DND-41 (cell line): ENCODE data around the gene STRADA.

Source experiments
- ATAC-seq: fragments of 200-7000 bp; cut with Tn5 transposase; 3 replicates; pipeline ENCODE4 v1.9.1; 2021; ENCODE audit warnings: low read depth; ENCODE audit not compliant: insufficient read depth
- DNase-seq: peaks from one replicate; pipeline ENCODE4 v3.0.0-alpha.2; 2020
- H2AFZ ChIP-seq: 2 replicates; pipeline ENCODE4 v1.6.0; 2012; ENCODE audit warnings: low read depth, low read length
- H3K27ac ChIP-seq: 2 replicates; pipeline ENCODE4 v1.5.1; 2012; ENCODE audit warnings: low read length, inconsistent platforms
- H3K27me3 ChIP-seq: fragments of 200-600 bp; sonication (generic); 2 replicates; pipeline ENCODE4 v1.6.0; 2012; ENCODE audit warnings: low read length, mild to moderate bottlenecking, inconsistent platforms; ENCODE audit not compliant: insufficient read depth, poor library complexity
- H3K36me3 ChIP-seq: 2 replicates; pipeline ENCODE4 v1.5.1; 2012; ENCODE audit warnings: low read length, inconsistent platforms; ENCODE audit not compliant: insufficient read depth
- H3K4me1 ChIP-seq: 2 replicates; pipeline ENCODE4 v1.5.1; 2012; ENCODE audit warnings: mild to moderate bottlenecking, low read length; ENCODE audit not compliant: insufficient read depth
- H3K4me2 ChIP-seq: 2 replicates; pipeline ENCODE4 v1.6.0; 2012; ENCODE audit warnings: mild to moderate bottlenecking, moderate library complexity, low read length, inconsistent platforms; ENCODE audit not compliant: insufficient read depth
- H3K4me3 ChIP-seq, 2 experiments: fragments of 200-600 bp in 1 of 2; shearing (Covaris generic) in 1 of 2; 2 replicates each; pipeline ENCODE4 v1.5.1; 2012 to 2016; ENCODE audit warnings: inconsistent platforms in 2 of 2, low read length in 2 of 2, mild to moderate bottlenecking in 2 of 2, low read depth in 1 of 2, moderate library complexity in 1 of 2
- H3K79me2 ChIP-seq: 2 replicates; pipeline ENCODE4 v1.6.0; 2012; ENCODE audit warnings: low read length, inconsistent platforms; ENCODE audit not compliant: insufficient read depth
- H3K9ac ChIP-seq: 2 replicates; pipeline ENCODE4 v1.6.0; 2012; ENCODE audit warnings: low read depth, mild to moderate bottlenecking, inconsistent platforms, low read length, moderate library complexity
- H3K9me3 ChIP-seq: 2 replicates; pipeline ENCODE4 v1.5.1; 2012; ENCODE audit warnings: low read length, moderate library complexity, mild to moderate bottlenecking, inconsistent platforms; ENCODE audit not compliant: insufficient read depth, severe bottlenecking
- H4K20me1 ChIP-seq: 2 replicates; pipeline ENCODE4 v1.6.0; 2012; ENCODE audit warnings: low read length; ENCODE audit not compliant: insufficient read depth
- CTCF ChIP-seq: IDR thresholded peaks from 2 replicates; pipeline ENCODE4 v1.5.1; 2012; ENCODE audit warnings: borderline replicate concordance, low read length, moderate library complexity, mild to moderate bottlenecking; ENCODE audit not compliant: poor library complexity, severe bottlenecking; ENCODE audit errors: extremely low read depth
- EZH2 ChIP-seq: IDR thresholded peaks from 3 replicates; pipeline ENCODE4 v1.6.1; 2012; ENCODE audit warnings: borderline replicate concordance, low read depth, mild to moderate bottlenecking, moderate library complexity, low read length, inconsistent platforms; ENCODE audit not compliant: severe bottlenecking

The STRADA gene

GRCh38 chr17:63714550-63715277 is 26.9 kb downstream of the STRADA start:
- TF ChIP-seq CTCF (no peak), EZH2 (no peak)
- no peaks in the 10 kb centered on the region for H3K9me3 ChIP-seq
- DNase-seq (no peak), ATAC-seq (no peak)
- H2AFZ ChIP-seq, result no peak overlapping the region
- H3K27ac ChIP-seq, result no peak overlapping the region
- no peaks in the 10 kb centered on the region for H3K79me2 ChIP-seq
- no peak overlapping the region for H3K4me2 ChIP-seq
- H3K36me3 ChIP-seq, result peaks cover 51% of the 10 kb centered on the region
- H3K4me3 ChIP-seq, result no peak overlapping the region
- no peak overlapping the region for H3K9ac ChIP-seq
- no peaks in the 10 kb centered on the region for H3K4me1 ChIP-seq
- H3K27me3 ChIP-seq, result no peaks in the 10 kb centered on the region
- no peaks in the 10 kb centered on the region for H4K20me1 ChIP-seq

- TF ChIP-seq EZH2 (no peak), CTCF (no peak)
- Histone ChIP-seq H3K4me1 (peaks cover 2% of the 10 kb centered on the region; the same call in 1 of the 2 replicates), H3K9me3 (no peaks in the 10 kb centered on the region), H3K36me3 (peaks cover 72% of the 10 kb centered on the region), H3K4me3 (no peak overlapping the region), H3K27ac (no peak overlapping the region), H2AFZ (no peak overlapping the region), H4K20me1 (no peaks in the 10 kb centered on the region), H3K27me3 (no peaks in the 10 kb centered on the region), H3K4me2 (no peak overlapping the region), H3K9ac (no peak overlapping the region), H3K79me2 (no peaks in the 10 kb centered on the region)
- DNase-seq (no peak), ATAC-seq (no peak)
Measured at GRCh38 chr17:63709110-63709509, 32.5 kb downstream of the STRADA start.

GRCh38 chr17:63707151-63707550 is 34.4 kb downstream of the STRADA start:
- Histone ChIP-seq H3K36me3 (peaks cover 75% of the 10 kb centered on the region), H3K4me3 (no peak overlapping the region), H3K79me2 (no peaks in the 10 kb centered on the region), H4K20me1 (0 out of 2 replicates have a peak, but pooled peaks cover 7% of the 10 kb centered on the region), H3K9me3 (no peaks in the 10 kb centered on the region), H3K4me1 (peaks cover 2% of the 10 kb centered on the region; the same call in 1 of the 2 replicates), H3K4me2 (no peak overlapping the region), H2AFZ (no peak overlapping the region), H3K9ac (no peak overlapping the region), H3K27me3 (no peaks in the 10 kb centered on the region), H3K27ac (no peak overlapping the region)
- no peak for TF ChIP-seq EZH2
- TF ChIP-seq CTCF, result no peak
- DNase-seq (no peak), ATAC-seq (no peak)
